H1 (cell line): Measurements from ENCODE around the gene NRSN1. TPM values are rescaled to one million over a fixed set of nuclear protein-coding genes. Genes with fewer than 3 reads are reported as not detected.

Experiments used
- CTCF ChIA-PET: fragments of 300-600 bp; sonication (Branson Sonifier 250); formaldehyde crosslinking; loops from one replicate; lab custom pipeline; 2021; ENCODE audit not compliant: partially characterized antibody; lab: Charles Lee
- POLR2A ChIA-PET: fragments of 300-600 bp; sonication (Branson Sonifier 250); formaldehyde crosslinking; loops from one replicate; lab custom pipeline; 2021; ENCODE audit warnings: inconsistent platforms; ENCODE audit not compliant: partially characterized antibody; lab: Charles Lee
- DNase-seq, 2 experiments: peaks; one replicate each; pipeline versions ENCODE4 v3.0.0 to v3.0.0-alpha.2; 2010 to 2022; ENCODE audit warnings: low spot score in 2 of 2, low read depth in 1 of 2, mixed read lengths in 1 of 2
- FAIRE-seq: peaks from 2 replicates; lab custom pipeline; 2011; peaks lifted over from hg19 to GRCh38; lab: Jason Lieb, UNC
- H2AFZ ChIP-seq: 2 replicates; pipeline ENCODE4 v1.8.1; 2012; ENCODE audit warnings: low read length, inconsistent platforms
- H2AK5ac ChIP-seq: 2 replicates; pipeline ENCODE4 v1.6.1; 2013; ENCODE audit warnings: low read depth, low read length
- H2BK120ac ChIP-seq: replicated peaks from 2 replicates; pipeline ENCODE3; 2013; ENCODE audit warnings: low read depth, low read length, inconsistent platforms
- H2BK12ac ChIP-seq: 2 replicates; pipeline ENCODE4 v1.6.1; 2013; ENCODE audit warnings: low read depth, low read length
- H2BK15ac ChIP-seq: 2 replicates; pipeline ENCODE4 v1.6.1; 2013; ENCODE audit warnings: low read length
- H2BK20ac ChIP-seq: 2 replicates; pipeline ENCODE4 v1.6.1; 2013; ENCODE audit warnings: low read length
- H2BK5ac ChIP-seq: 2 replicates; pipeline ENCODE4 v1.6.1; 2013; ENCODE audit warnings: low read depth, low read length
- H3K14ac ChIP-seq: 2 replicates; pipeline ENCODE4 v1.6.1; 2013; ENCODE audit warnings: inconsistent platforms; ENCODE audit not compliant: insufficient read length
- H3K18ac ChIP-seq: 2 replicates; pipeline ENCODE4 v1.6.1; 2013; ENCODE audit warnings: low read length; ENCODE audit errors: extremely low read depth
- H3K23ac ChIP-seq: 2 replicates; pipeline ENCODE4 v1.6.1; 2013; ENCODE audit warnings: inconsistent platforms; ENCODE audit not compliant: insufficient read length
- H3K23me2 ChIP-seq: 2 replicates; pipeline ENCODE4 v1.6.1; 2013; ENCODE audit warnings: low read depth, low read length
- H3K27ac ChIP-seq: 2 replicates; pipeline ENCODE4 v1.6.1; 2011; ENCODE audit warnings: low read depth, low read length, inconsistent platforms
- H3K27me3 ChIP-seq, 4 experiments: replicated peaks in 1 of 4; 1 replicate in 1 of 4; 2 replicates in 3 of 4; pipeline versions ENCODE4 v1.6.1 to v1.8.1; 2011 to 2013; ENCODE audit warnings: low read length in 3 of 4, mild to moderate bottlenecking in 3 of 4, inconsistent platforms in 2 of 4, mixed read lengths in 2 of 4, moderate library complexity in 1 of 4; ENCODE audit not compliant: control insufficient read depth in 3 of 4, insufficient read depth in 3 of 4; ENCODE audit errors: extremely low read depth in 1 of 4
- H3K36me3 ChIP-seq, 4 experiments: 2 replicates each; pipeline versions ENCODE4 v1.6.1 to v1.8.1; 2011 to 2013; ENCODE audit warnings: mild to moderate bottlenecking in 4 of 4, low read length in 3 of 4, moderate library complexity in 2 of 4, control low read depth in 1 of 4, inconsistent platforms in 1 of 4; ENCODE audit not compliant: insufficient read depth in 4 of 4, control insufficient read depth in 2 of 4
- H3K4ac ChIP-seq: replicated peaks from 2 replicates; pipeline ENCODE3; 2013; ENCODE audit warnings: low read length, low read depth, mixed read lengths, inconsistent platforms; ENCODE audit not compliant: insufficient read length
- H3K4me1 ChIP-seq, 4 experiments: replicated peaks in 1 of 4; 1 replicate in 1 of 4; 2 replicates in 3 of 4; pipeline versions ENCODE4 v1.6.1 to v1.8.1; 2011 to 2013; ENCODE audit warnings: low read length in 3 of 4, inconsistent platforms in 2 of 4, mixed read lengths in 1 of 4; ENCODE audit not compliant: insufficient read depth in 4 of 4, control insufficient read depth in 3 of 4
- H3K4me2 ChIP-seq, 2 experiments: 2 replicates each; pipeline versions ENCODE4 v1.6.1 to v1.8.1; 2011 to 2013; ENCODE audit warnings: low read depth in 2 of 2, low read length in 2 of 2, control low read depth in 1 of 2, inconsistent platforms in 1 of 2, mild to moderate bottlenecking in 1 of 2; ENCODE audit not compliant: insufficient read depth in 1 of 2
- H3K4me3 ChIP-seq, 4 experiments: fragments of 200-600, 300-600 bp in 1 of 4; sonication (generic), shearing (Covaris generic), sonication (Bioruptor Twin) in 1 of 4; 2 replicates each; pipeline versions ENCODE4 v1.5.1 to v1.8.1; 2011 to 2016; ENCODE audit warnings: low read length in 4 of 4, low read depth in 3 of 4, control low read depth in 2 of 4, inconsistent platforms in 2 of 4, mild to moderate bottlenecking in 2 of 4, mixed read lengths in 1 of 4, moderate library complexity in 1 of 4; ENCODE audit not compliant: insufficient read depth in 2 of 4; ENCODE audit errors: extremely low read depth in 1 of 4
- H3K56ac ChIP-seq: replicated peaks from 2 replicates; pipeline ENCODE3; 2013; ENCODE audit warnings: low read depth, mild to moderate bottlenecking, mixed read lengths, low read length, inconsistent platforms; ENCODE audit not compliant: insufficient read length
- H3K79me1 ChIP-seq: 2 replicates; pipeline ENCODE4 v1.6.1; 2013; ENCODE audit warnings: low read depth, low read length, control low read depth
- H3K79me2 ChIP-seq, 2 experiments: 2 replicates each; pipeline versions ENCODE4 v1.6.1 to v1.8.1; 2012 to 2013; ENCODE audit warnings: low read length in 2 of 2, mild to moderate bottlenecking in 2 of 2, inconsistent platforms in 1 of 2; ENCODE audit not compliant: insufficient read depth in 2 of 2, control insufficient read depth in 1 of 2
- H3K9ac ChIP-seq, 4 experiments: replicated peaks in 1 of 4; 1 replicate in 1 of 4; 2 replicates in 3 of 4; pipeline versions ENCODE4 v1.6.1 to v1.8.1; 2011 to 2013; ENCODE audit warnings: low read depth in 3 of 4, low read length in 3 of 4, control low read depth in 2 of 4, mild to moderate bottlenecking in 2 of 4, moderate library complexity in 2 of 4, inconsistent platforms in 1 of 4; ENCODE audit errors: extremely low read depth in 1 of 4
- H3K9me3 ChIP-seq, 2 experiments: 2 replicates each; pipeline versions ENCODE4 v1.6.1 to v1.8.1; 2012 to 2013; ENCODE audit warnings: mild to moderate bottlenecking in 2 of 2, moderate library complexity in 2 of 2, control low read depth in 1 of 2, inconsistent platforms in 1 of 2, low read depth in 1 of 2, low read length in 1 of 2, mixed read lengths in 1 of 2; ENCODE audit not compliant: insufficient read depth in 2 of 2
- H4K20me1 ChIP-seq, 2 experiments: replicated peaks in 1 of 2; 2 replicates each; pipeline versions ENCODE3 to v1.8.1; 2011 to 2013; ENCODE audit warnings: inconsistent platforms in 2 of 2, low read length in 2 of 2, mild to moderate bottlenecking in 1 of 2; ENCODE audit not compliant: insufficient read depth in 2 of 2, control insufficient read depth in 1 of 2
- H4K5ac ChIP-seq: 2 replicates; pipeline ENCODE4 v1.6.1; 2013; ENCODE audit warnings: low read length, low read depth, mixed read lengths, inconsistent platforms; ENCODE audit not compliant: insufficient read length
- H4K8ac ChIP-seq: 2 replicates; pipeline ENCODE4 v1.8.0; 2013; ENCODE audit warnings: mild to moderate bottlenecking, moderate library complexity, low read length, inconsistent platforms; ENCODE audit not compliant: insufficient read depth; ENCODE audit errors: extremely low read depth
- H4K91ac ChIP-seq: replicated peaks from 2 replicates; pipeline ENCODE3; 2013; ENCODE audit warnings: low read length, mixed read lengths, inconsistent platforms; ENCODE audit not compliant: insufficient read length
- KDM5A ChIP-seq: fragments of 200-600 bp; IDR thresholded peaks from 2 replicates; pipeline ENCODE4 v1.7.1; 2012; ENCODE audit warnings: mild to moderate bottlenecking, low read length, inconsistent platforms, mixed read lengths
- PHF8 ChIP-seq: fragments of 200-600 bp; sonication (generic); conservative IDR thresholded peaks from 2 replicates; pipeline ENCODE4 v1.7.1; 2012; ENCODE audit warnings: low read depth, mild to moderate bottlenecking, inconsistent platforms, low read length, moderate library complexity
- POLR2A ChIP-seq, 2 experiments: IDR thresholded peaks; 1 replicate in 1 of 2; 2 replicates in 1 of 2; pipeline ENCODE4 v1.6.1; 2011; ENCODE audit warnings: low read depth in 2 of 2, low read length in 2 of 2, mild to moderate bottlenecking in 2 of 2; ENCODE audit errors: control extremely low read depth in 1 of 2
- RBBP5 ChIP-seq: IDR thresholded peaks from 2 replicates; pipeline ENCODE4 v1.7.1; 2012; ENCODE audit warnings: low read depth, mild to moderate bottlenecking, inconsistent platforms, low read length, moderate library complexity, borderline replicate concordance
- SIX5 ChIP-seq: IDR thresholded peaks from 2 replicates; pipeline ENCODE4 v1.6.1; 2011; ENCODE audit warnings: mild to moderate bottlenecking, low read depth, low read length
- polyA plus RNA-seq, 7 experiments: library from polyadenylated mRNA; depleted of rRNA in 3 of 7; stranded (reverse) in 5 of 7; unstranded in 2 of 7; fragments of >200 nt in 5 of 7; fragments of 200-250 nt in 2 of 7; gene quantifications; 1 replicate in 5 of 7; 2 replicates in 1 of 7; 4 replicates in 1 of 7; pipeline versions ENCODE4 v1.2.1 to v1.2.3, GENCODE V29; 2011 to 2013; ENCODE audit warnings: missing spikeins in 2 of 7, mixed read lengths in 2 of 7
- total RNA-seq: library from RNA; stranded (reverse); fragmentation: NEBNext Ultra II Directional; extraction: Animal tissue kit (Norgen Biotek cat#: 25700); gene quantifications from 2 replicates; pipeline ENCODE4 v1.2.1, GENCODE V29; 2021

Gene NRSN1
- total and polyA plus RNA-seq, 2 of the 8 experiments (the other 6 are each of a cell fraction or from before 2014, with no cell fraction given), result 0.15 to 0.78 TPM

DNA sequence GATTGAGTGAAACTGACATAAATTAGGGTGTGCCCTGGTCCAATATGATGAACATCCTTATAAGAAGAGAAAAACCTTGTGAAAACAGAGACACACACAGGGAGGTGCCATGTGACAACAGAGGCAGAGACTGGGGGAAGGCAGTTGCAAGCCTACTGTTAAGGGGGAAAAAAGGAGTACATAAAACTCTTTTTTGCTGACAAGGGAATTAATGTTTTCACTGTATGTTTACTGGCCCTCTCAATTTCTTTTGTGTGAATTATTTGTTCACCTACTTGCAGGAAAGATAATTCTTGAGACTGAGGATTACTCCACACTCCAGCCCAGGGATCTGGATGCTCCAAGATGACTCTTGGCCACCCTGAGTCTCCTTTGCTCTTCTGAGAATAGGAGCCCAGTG is 12.1 kb upstream of the NRSN1 start:
- H4K8ac ChIP-seq, result no peak overlapping the region
- TF ChIP-seq KDM5A, result no peak
- no peak for TF ChIP-seq SIX5
- TF ChIP-seq PHF8, result no peak
- TF ChIP-seq RBBP5, result no peak
- TF ChIP-seq POLR2A (IDR thresholded peaks at IDR 0.05; ENCODE audit: control extremely low read depth in 1 of 2, low read depth in 2 of 2, low read length in 2 of 2), result no peak
- TF ChIP-seq, all 59 proteins: peak for 0
- H2BK5ac ChIP-seq, result no peak overlapping the region
- no peak overlapping the region for H2AK5ac ChIP-seq
- H3K4ac ChIP-seq, result no peak overlapping the region
- no peaks in the 10 kb centered on the region for H3K36me3 ChIP-seq
- H3K4me1 ChIP-seq, result no peaks in the 10 kb centered on the region
- H3K79me1 ChIP-seq, result no peaks in the 10 kb centered on the region
- H3K4me2 ChIP-seq, result no peak overlapping the region
- H3K27me3 ChIP-seq, result no peaks in the 10 kb centered on the region
- FAIRE-seq (no peak), DNase-seq (no peak)
- H2AFZ ChIP-seq, result no peak overlapping the region
- no peak overlapping the region for H3K56ac ChIP-seq
- CTCF ChIA-PET, result interaction anchor here (1.3 kb wide), 1 partner anchor 15 kb away, joined by 4 read pairs; no protein-coding TSS in a partner anchor
- POLR2A ChIA-PET, result no interaction called here
- H4K20me1 ChIP-seq, result no peaks in the 10 kb centered on the region
- H3K79me2 ChIP-seq, result no peaks in the 10 kb centered on the region
- H3K4me3 ChIP-seq, result no peak overlapping the region
- no peak overlapping the region for H2BK15ac ChIP-seq
- H3K23ac ChIP-seq, result no peak overlapping the region
- H3K14ac ChIP-seq, result no peak overlapping the region
- no peak overlapping the region for H4K91ac ChIP-seq
- no peak overlapping the region for H3K27ac ChIP-seq
- H4K5ac ChIP-seq, result no peak overlapping the region
- no peak overlapping the region for H3K9ac ChIP-seq
- no peak overlapping the region for H3K18ac ChIP-seq
- H3K9me3 ChIP-seq, result no peaks in the 10 kb centered on the region
- H2BK12ac ChIP-seq, result no peak overlapping the region
- no peak overlapping the region for H2BK120ac ChIP-seq
- no peak overlapping the region for H2BK20ac ChIP-seq
- H3K23me2 ChIP-seq, result no peaks in the 10 kb centered on the region
